DOHH2 (cell line): ENCODE data around the gene HMGCS2.

ENCODE experiments used
- EZH2phosphoT487 ChIP-seq: fragments of 200-600 bp; sonication (generic); IDR thresholded peaks from 2 replicates; pipeline ENCODE4 v1.6.1; 2017; ENCODE audit warnings: borderline replicate concordance, mild to moderate bottlenecking, antibody characterized with exemption, low read length, moderate library complexity, mixed read lengths
- TF ChIP-seq, protein P1 (sequence below): fragments of 200-600 bp; sonication (generic); IDR thresholded peaks from one replicate; pipeline ENCODE4 v1.5.1; 2014; ENCODE audit warnings: antibody characterized with exemption, mild to moderate bottlenecking, low read depth, low read length; ENCODE audit not compliant: poor library complexity, severe bottlenecking

DNA sequence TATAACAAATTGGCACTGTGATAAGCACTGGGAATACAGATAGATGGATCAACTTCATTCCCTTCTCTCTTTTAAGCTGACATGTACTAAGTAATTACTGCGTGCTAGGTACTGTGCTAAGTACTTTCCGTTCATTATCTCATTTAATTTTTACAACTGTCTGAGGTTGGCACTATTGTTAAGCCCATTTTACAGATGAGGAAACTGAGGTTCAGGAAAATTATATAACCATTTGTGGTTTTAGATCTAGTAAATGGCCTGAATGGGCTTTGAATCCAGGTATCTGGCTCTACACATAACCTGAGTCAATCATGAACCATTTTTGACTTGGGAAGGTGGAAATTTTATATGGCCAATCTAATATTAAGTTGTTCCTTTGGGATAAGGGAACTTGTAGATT, 3.6 kb upstream of the HMGCS2 start:
- TF ChIP-seq, protein P1, sequence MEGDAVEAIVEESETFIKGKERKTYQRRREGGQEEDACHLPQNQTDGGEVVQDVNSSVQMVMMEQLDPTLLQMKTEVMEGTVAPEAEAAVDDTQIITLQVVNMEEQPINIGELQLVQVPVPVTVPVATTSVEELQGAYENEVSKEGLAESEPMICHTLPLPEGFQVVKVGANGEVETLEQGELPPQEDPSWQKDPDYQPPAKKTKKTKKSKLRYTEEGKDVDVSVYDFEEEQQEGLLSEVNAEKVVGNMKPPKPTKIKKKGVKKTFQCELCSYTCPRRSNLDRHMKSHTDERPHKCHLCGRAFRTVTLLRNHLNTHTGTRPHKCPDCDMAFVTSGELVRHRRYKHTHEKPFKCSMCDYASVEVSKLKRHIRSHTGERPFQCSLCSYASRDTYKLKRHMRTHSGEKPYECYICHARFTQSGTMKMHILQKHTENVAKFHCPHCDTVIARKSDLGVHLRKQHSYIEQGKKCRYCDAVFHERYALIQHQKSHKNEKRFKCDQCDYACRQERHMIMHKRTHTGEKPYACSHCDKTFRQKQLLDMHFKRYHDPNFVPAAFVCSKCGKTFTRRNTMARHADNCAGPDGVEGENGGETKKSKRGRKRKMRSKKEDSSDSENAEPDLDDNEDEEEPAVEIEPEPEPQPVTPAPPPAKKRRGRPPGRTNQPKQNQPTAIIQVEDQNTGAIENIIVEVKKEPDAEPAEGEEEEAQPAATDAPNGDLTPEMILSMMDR: no peak
- no peak for TF ChIP-seq EZH2phosphoT487
